Stomach (tissue), 9 donors: ENCODE data around the gene ULBP2. TPM values are rescaled to one million over a fixed set of nuclear protein-coding genes. Genes with fewer than 3 reads are reported as not detected.
"Not testable (repeated sequence)": the region's sequence is repeated elsewhere in the genome, so short reads cannot be mapped to it uniquely, and the experiment has no call there.

Experiments
- DNase-seq, 2 donors: peaks; one replicate each; pipeline versions ENCODE4 v3.0.0 to v3.0.0-alpha.2; 2013 to 2019
- H3K27ac ChIP-seq, 5 donors: fragments of 200-600 bp in 4 of 5; sonication (generic) in 4 of 5; one replicate each; pipeline ENCODE4 v1.5.1; 2013 to 2019; ENCODE audit warnings: mild to moderate bottlenecking in 1 of 5, moderate library complexity in 1 of 5
- H3K27me3 ChIP-seq, 3 donors: fragments of 200-600 bp; sonication (generic); one replicate each; pipeline ENCODE4 v1.5.1; 2017 to 2019; ENCODE audit warnings: mixed run types in 1 of 3
- H3K36me3 ChIP-seq, 4 donors: fragments of 200-600 bp; sonication (generic); 1 replicate in 3 of 4; 2 replicates in 1 of 4; pipeline ENCODE4 v1.5.1; 2016 to 2019
- H3K4me1 ChIP-seq, 4 donors: fragments of 200-600 bp; sonication (generic); one replicate each; pipeline ENCODE4 v1.5.1; 2016 to 2019
- H3K4me3 ChIP-seq, 4 donors: fragments of 200-600 bp; sonication (generic) in 3 of 4; one replicate each; pipeline ENCODE4 v1.5.1; 2016 to 2019; ENCODE audit warnings: mild to moderate bottlenecking in 1 of 4
- H3K9me3 ChIP-seq, 4 donors: fragments of 200-600 bp; sonication (generic); one replicate each; pipeline ENCODE4 v1.5.1; 2016 to 2019
- EP300 ChIP-seq: sonication (generic); formaldehyde crosslinking; IDR thresholded peaks from one replicate; pipeline ENCODE4 v1.6.1; 2017; ENCODE audit warnings: antibody characterized with exemption
- POLR2A ChIP-seq, 4 donors: fragments of 450-650 bp; IDR thresholded peaks; one replicate each; pipeline ENCODE4 v1.6.1; 2016; ENCODE audit warnings: antibody characterized with exemption in 4 of 4, control low read depth in 2 of 4, mild to moderate bottlenecking in 1 of 4, moderate library complexity in 1 of 4
- POLR2AphosphoS5 ChIP-seq, 3 donors: sonication (generic); formaldehyde crosslinking; IDR thresholded peaks; one replicate each; pipeline ENCODE4 v1.6.1; 2016; ENCODE audit warnings: antibody characterized with exemption in 3 of 3
- WGBS, 5 donors: extraction: QIAGEN DNeasy Blood & Tissue Kit in 3 of 5; methylation state at CpG; one replicate each; pipeline versions ENCODE4 v1.1.5 to v1.1.7; 2013 to 2018; 5-methylcytosine and 5-hydroxymethylcytosine counted together
- intact Hi-C: fragments of 100-400 bp; cut with DNase I; formaldehyde crosslinking; loops from one replicate; pipeline ENCODE4 v1.15.1; 2023; ENCODE audit warnings: low total_unique reads
- polyA plus RNA-seq, 3 donors: library from polyadenylated mRNA; stranded (reverse); fragments of 200-250 nt; gene quantifications; one replicate each; pipeline ENCODE4 v1.2.3, GENCODE V29; 2013
- total RNA-seq, 5 donors: library from RNA; depleted of rRNA; stranded (reverse); fragments of >200 nt; gene quantifications; one replicate each; pipeline versions ENCODE4 v1.1.0 to v1.2.3, GENCODE V29; 2014 to 2016
- TF ChIP-seq, protein P1 (sequence below), 7 experiments: fragments of 450-650 bp in 4 of 7; fragments of 200-600 bp in 3 of 7; sonication (generic) in 3 of 7; IDR thresholded peaks; one replicate each; pipeline ENCODE4 v1.5.1; 2016 to 2019; ENCODE audit warnings: antibody characterized with exemption in 7 of 7, control low read depth in 2 of 7, mild to moderate bottlenecking in 1 of 7
- donor health status: healthy with polysubstance abuse.
- donor health status: Bipolar disorder and iron deficiency.
- donor health status: healthy.

The ULBP2 gene
- total and polyA plus RNA-seq, 8 donors: 0.31 to 1.4 (median 0.43) TPM; not detected in 5

DNA sequence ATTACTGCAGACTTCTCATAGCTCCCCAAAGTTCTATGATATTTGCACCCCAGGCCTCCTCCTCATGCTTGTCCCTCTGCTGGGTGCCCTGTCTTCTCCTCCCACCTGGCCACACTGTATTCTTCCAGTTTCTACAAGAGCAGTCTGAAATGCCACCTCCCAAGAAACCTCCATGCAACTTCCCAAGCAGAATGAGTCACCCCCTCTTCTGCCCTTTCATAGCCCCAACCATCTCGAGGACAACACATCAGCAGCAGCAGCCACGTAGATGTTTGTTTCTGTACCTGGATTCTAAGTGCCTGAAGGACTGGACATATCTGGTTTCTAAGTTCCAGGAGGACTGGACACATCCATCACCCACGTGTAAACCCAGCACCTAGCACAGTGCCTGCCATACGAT is 6.6 kb upstream of the ULBP2 start:
- Histone ChIP-seq H3K27me3 (peaks cover 18 to 98% (median 59%) of the 10 kb centered on the region in 3 donors), H3K4me1 (peaks cover 10 to 13% (median 11%) of the 10 kb centered on the region in 4 donors), H3K27ac (no peak overlapping the region), H3K36me3 (no peaks in the 10 kb centered on the region), H3K9me3 (no peaks in the 10 kb centered on the region), H3K4me3 (no peak overlapping the region)
- intact Hi-C loops: no loop called here
- TF ChIP-seq POLR2AphosphoS5 (IDR thresholded peaks at IDR 0.05) (no peak), POLR2A (IDR thresholded peaks at IDR 0.05) (no peak)
- WGBS, 5 donors: 38 to 48% (median 44%) methylated on average over 4 of the region's 4 CpGs
- DNase-seq: no peak

GRCh38 chr6:149935668-149936067 is 6.1 kb upstream of the ULBP2 start:
- H3K27me3 ChIP-seq: peaks cover 22 to 98% (median 63%) of the 10 kb centered on the region in 3 donors
- H3K4me1 ChIP-seq: peaks cover 10 to 13% (median 11%) of the 10 kb centered on the region in 4 donors
- H3K9me3 ChIP-seq: no peaks in the 10 kb centered on the region
- 22 to 51% (median 48%) methylated on average over 1 to 2 of the region's 2 CpGs for WGBS, 5 donors
- no peaks in the 10 kb centered on the region for H3K36me3 ChIP-seq
- no peak overlapping the region for H3K27ac ChIP-seq
- no peak overlapping the region for H3K4me3 ChIP-seq
- no peak for DNase-seq
- intact Hi-C loops: loop anchor here (2.0 kb wide), 1 partner anchor 81 kb away; no protein-coding TSS in a partner anchor
- no peak for TF ChIP-seq POLR2A (IDR thresholded peaks at IDR 0.05)
- TF ChIP-seq, protein P1, sequence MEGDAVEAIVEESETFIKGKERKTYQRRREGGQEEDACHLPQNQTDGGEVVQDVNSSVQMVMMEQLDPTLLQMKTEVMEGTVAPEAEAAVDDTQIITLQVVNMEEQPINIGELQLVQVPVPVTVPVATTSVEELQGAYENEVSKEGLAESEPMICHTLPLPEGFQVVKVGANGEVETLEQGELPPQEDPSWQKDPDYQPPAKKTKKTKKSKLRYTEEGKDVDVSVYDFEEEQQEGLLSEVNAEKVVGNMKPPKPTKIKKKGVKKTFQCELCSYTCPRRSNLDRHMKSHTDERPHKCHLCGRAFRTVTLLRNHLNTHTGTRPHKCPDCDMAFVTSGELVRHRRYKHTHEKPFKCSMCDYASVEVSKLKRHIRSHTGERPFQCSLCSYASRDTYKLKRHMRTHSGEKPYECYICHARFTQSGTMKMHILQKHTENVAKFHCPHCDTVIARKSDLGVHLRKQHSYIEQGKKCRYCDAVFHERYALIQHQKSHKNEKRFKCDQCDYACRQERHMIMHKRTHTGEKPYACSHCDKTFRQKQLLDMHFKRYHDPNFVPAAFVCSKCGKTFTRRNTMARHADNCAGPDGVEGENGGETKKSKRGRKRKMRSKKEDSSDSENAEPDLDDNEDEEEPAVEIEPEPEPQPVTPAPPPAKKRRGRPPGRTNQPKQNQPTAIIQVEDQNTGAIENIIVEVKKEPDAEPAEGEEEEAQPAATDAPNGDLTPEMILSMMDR (IDR thresholded peaks at IDR 0.05): no peak
- TF ChIP-seq POLR2AphosphoS5 (IDR thresholded peaks at IDR 0.05): no peak
- no peak for TF ChIP-seq EP300

DNA sequence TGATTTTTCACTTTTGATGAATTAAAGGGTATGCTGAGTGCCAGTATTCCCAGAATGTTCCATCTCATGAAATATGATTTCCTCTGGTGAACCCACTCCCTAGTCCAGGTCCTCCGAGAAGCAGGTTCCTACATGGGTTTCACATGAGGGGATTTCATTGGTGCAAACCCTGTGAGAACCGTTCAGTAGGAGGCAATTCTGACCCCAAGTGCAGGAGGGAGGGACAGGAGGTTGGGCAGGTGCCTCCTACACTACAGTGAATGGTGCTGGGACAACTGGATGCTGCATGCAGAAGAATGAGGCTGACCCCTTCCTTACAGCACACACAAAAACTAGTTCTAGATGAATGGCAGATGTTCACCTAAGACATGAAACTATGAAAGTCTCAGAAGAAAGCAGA is 5.1 kb upstream of the ULBP2 start:
- intact Hi-C loops: loop anchor here (2.0 kb wide), 1 partner anchor 80 kb away; no protein-coding TSS in a partner anchor
- WGBS, 5 donors: 32 to 38% (median 34%) methylated on average over 2 of the region's 2 CpGs
- Histone ChIP-seq H3K36me3 (no peaks in the 10 kb centered on the region), H3K4me1 (peaks cover 17 to 22% (median 20%) of the 10 kb centered on the region in 4 donors), H3K9me3 (no peaks in the 10 kb centered on the region), H3K4me3 (no peak overlapping the region), H3K27me3 (peaks cover 23 to 98% (median 74%) of the 10 kb centered on the region in 3 donors), H3K27ac (no peak overlapping the region)
- TF ChIP-seq POLR2A (IDR thresholded peaks at IDR 0.05) (no peak), POLR2AphosphoS5 (IDR thresholded peaks at IDR 0.05) (no peak)
- no peak for DNase-seq

GRCh38 chr6:149938013-149938570 is 3.7 kb upstream of the ULBP2 start:
- intact Hi-C loops, H3K27ac ChIP-seq, DNase-seq, H3K36me3 ChIP-seq, H3K9me3 ChIP-seq: not testable (repeated sequence)
- peaks cover 23 to 98% (median 79%) of the 10 kb centered on the region in 3 donors for H3K27me3 ChIP-seq
- 2 to 5% (median 3%) methylated on average over 14 to 15 of the region's 20 CpGs for WGBS, 5 donors
- H3K4me3 ChIP-seq: peak overlapping the region; percentile 33 to 57 (median 44)
- peaks cover 17 to 32% (median 28%) of the 10 kb centered on the region in 4 donors for H3K4me1 ChIP-seq

DNA sequence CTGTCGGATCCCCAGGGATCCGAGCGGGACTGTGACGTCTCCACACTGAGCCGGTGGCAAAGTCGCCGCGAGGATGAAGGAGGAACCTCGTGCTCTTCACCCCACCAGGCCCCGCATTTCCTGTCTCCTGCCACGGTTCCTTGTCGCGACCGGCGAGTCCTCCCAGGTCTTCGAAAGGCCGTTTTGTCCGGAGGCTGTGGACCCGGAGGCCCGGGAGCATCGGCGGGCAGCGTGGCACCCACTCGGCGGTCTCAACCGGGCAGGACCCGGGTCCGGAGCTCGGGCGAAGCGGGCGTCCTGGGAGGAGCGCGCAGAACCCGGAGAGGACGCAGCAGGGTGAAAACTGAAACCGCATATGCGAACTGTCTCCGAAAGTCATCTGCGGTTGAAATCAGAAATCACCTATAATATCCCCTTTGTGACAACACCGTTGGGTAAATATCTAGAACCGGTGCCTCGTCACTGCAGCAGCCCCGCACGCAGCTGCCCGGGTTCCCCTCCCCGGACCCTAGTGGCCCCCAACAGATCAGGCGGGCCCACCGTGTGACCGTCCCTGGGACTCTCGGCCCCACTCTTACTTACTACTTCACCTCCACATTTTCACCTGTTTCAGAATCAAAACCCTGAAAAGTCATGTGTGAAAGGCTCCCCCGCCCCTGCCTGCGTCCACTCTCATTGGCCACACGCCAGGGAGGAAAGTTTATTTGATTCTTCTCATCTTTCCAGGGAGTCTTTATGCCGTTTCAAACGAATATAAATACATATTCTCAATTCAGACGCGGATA is 3.1 kb upstream of the ULBP2 start:
- TF ChIP-seq, protein P1 (IDR thresholded peaks at IDR 0.05): no peak
- TF ChIP-seq POLR2A (IDR thresholded peaks at IDR 0.05) (no peak), POLR2AphosphoS5 (IDR thresholded peaks at IDR 0.05) (no peak)
- Histone ChIP-seq H3K9me3 (no peaks in the 10 kb centered on the region), H3K36me3 (no peaks in the 10 kb centered on the region), H3K27ac (no peak overlapping the region), H3K4me1 (peaks cover 17 to 32% (median 28%) of the 10 kb centered on the region in 4 donors), H3K27me3 (peaks cover 23 to 98% (median 77%) of the 10 kb centered on the region in 3 donors), H3K4me3 (peak overlapping the region; percentile 33 to 57 (median 44))
- intact Hi-C loops: no loop called here
- DNase-seq: peak in 1 of 2 donors; percentile 48
- 1 to 5% (median 2%) methylated on average over 35 to 58 of the region's 58 CpGs for WGBS, 5 donors
